Muscle layer of colon (tissue), 2 donors: Measurements from ENCODE around the gene SPIN1.

Experiments used
- H3K27ac ChIP-seq: one replicate; pipeline ENCODE4 v1.7.0; 2013; ENCODE audit warnings: low read depth, mild to moderate bottlenecking, low read length, moderate library complexity
- H3K27me3 ChIP-seq, 2 donors: one replicate each; pipeline ENCODE4 v1.7.0; 2013; ENCODE audit warnings: low read length in 2 of 2, mild to moderate bottlenecking in 2 of 2; ENCODE audit not compliant: insufficient read depth in 2 of 2, control insufficient read depth in 1 of 2
- H3K36me3 ChIP-seq: one replicate; pipeline ENCODE4 v1.7.0; 2013; ENCODE audit warnings: mild to moderate bottlenecking, low read length; ENCODE audit not compliant: insufficient read depth
- H3K4me1 ChIP-seq: one replicate; pipeline ENCODE4 v1.7.0; 2013; ENCODE audit warnings: mild to moderate bottlenecking, low read length; ENCODE audit not compliant: insufficient read depth
- H3K4me3 ChIP-seq, 2 donors: one replicate each; pipeline ENCODE4 v1.7.0; 2013; ENCODE audit warnings: low read length in 2 of 2, low read depth in 1 of 2, mild to moderate bottlenecking in 1 of 2, moderate library complexity in 1 of 2
- H3K9ac ChIP-seq: one replicate; pipeline ENCODE4 v1.7.0; 2013; ENCODE audit warnings: low read length
- H3K9me3 ChIP-seq: one replicate; pipeline ENCODE4 v1.7.0; 2013; ENCODE audit warnings: mild to moderate bottlenecking, low read length
- donor health status: abdominal sarcoma.
- donor health status: Adenocarcinoma of cecum.

Gene SPIN1

GRCh38 chr9:88437210-88438146, 49.2 kb downstream of the SPIN1 start:
- Histone ChIP-seq H3K9me3 (no peaks in the 10 kb centered on the region), H3K27me3 (no peaks in the 10 kb centered on the region), H3K36me3 (peaks cover 27% of the 10 kb centered on the region), H3K4me3 (no peak overlapping the region), H3K9ac (no peak overlapping the region), H3K4me1 (no peaks in the 10 kb centered on the region), H3K27ac (no peak overlapping the region)

DNA sequence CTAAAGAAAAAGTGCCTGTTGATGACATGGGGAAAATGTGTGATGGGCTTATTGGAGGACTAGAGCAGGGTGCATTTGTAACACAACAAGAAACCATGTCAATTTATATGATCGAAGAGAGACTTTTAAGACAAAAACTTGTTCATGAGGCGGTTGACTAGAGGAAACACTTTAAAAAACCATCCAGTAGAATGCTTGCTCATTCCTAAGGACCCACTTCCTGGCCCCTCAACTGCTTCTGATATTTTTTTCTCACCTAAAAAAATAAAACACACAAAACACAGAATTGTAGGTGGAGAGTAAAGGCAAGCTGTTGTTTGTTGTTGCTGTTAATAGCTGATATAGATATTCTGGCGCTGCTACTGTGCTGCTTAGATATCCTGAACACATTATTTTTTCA, 50.6 kb downstream of the SPIN1 start:
- H3K4me3 ChIP-seq, result no peak overlapping the region
- no peak overlapping the region for H3K27ac ChIP-seq
- no peaks in the 10 kb centered on the region for H3K4me1 ChIP-seq
- H3K27me3 ChIP-seq, result no peaks in the 10 kb centered on the region
- H3K36me3 ChIP-seq, result peaks cover 20% of the 10 kb centered on the region
- H3K9ac ChIP-seq, result no peak overlapping the region
- no peaks in the 10 kb centered on the region for H3K9me3 ChIP-seq

DNA sequence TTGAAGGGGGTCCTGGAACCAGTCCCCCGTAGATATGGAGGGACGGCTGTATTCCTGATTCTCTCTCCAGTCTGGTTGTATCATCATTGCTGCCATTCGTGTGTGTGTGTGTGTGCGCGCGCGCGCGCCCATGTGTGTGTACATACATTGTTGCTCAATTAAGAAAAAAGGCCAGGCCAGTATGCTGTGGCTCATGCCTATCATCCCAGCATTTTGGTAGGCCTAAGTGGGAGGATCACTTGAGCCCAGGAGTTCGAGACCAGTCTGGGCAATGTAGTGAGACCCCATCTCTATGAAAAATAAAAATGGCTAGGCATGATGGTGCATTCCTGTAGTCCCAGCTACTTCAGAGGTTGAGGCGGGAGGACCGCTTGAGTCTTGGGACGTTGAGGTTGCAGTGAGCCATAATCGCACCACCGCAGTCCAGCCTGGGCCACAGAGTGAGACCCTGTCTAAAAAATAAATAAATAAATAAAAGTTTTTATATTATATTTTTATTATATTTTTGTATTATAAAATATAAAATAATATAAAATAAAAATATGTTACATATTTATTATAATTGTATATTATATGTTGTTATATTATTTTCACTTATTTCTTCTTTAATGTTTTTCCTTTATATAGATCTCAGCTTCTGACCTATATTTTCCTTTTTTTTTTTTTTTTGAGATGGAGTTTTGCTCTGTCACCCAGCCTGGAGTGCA, 53.2 kb downstream of the SPIN1 start:
- peaks cover 6% of the 10 kb centered on the region for H3K36me3 ChIP-seq
- H3K4me3 ChIP-seq, result no peak overlapping the region
- H3K27ac ChIP-seq, result no peak overlapping the region
- no peak overlapping the region for H3K9ac ChIP-seq
- H3K4me1 ChIP-seq, result no peaks in the 10 kb centered on the region
- no peaks in the 10 kb centered on the region for H3K9me3 ChIP-seq
- H3K27me3 ChIP-seq, result no peaks in the 10 kb centered on the region

- no peaks in the 10 kb centered on the region for H3K27me3 ChIP-seq
- no peak overlapping the region for H3K9ac ChIP-seq
- H3K36me3 ChIP-seq, result peaks cover 6% of the 10 kb centered on the region
- no peak overlapping the region for H3K27ac ChIP-seq
- H3K4me1 ChIP-seq, result no peaks in the 10 kb centered on the region
- H3K4me3 ChIP-seq, result no peak overlapping the region
- H3K9me3 ChIP-seq, result no peaks in the 10 kb centered on the region
These were observed 55.4 kb downstream of the SPIN1 start for GRCh38 chr9:88443480-88444113.

GRCh38 chr9:88446728-88447127, 58.5 kb downstream of the SPIN1 start:
- no peak overlapping the region for H3K4me3 ChIP-seq
- no peak overlapping the region for H3K27ac ChIP-seq
- no peak overlapping the region for H3K9ac ChIP-seq
- H3K27me3 ChIP-seq, result no peaks in the 10 kb centered on the region
- H3K36me3 ChIP-seq, result peaks cover 8% of the 10 kb centered on the region
- H3K9me3 ChIP-seq, result no peaks in the 10 kb centered on the region
- no peaks in the 10 kb centered on the region for H3K4me1 ChIP-seq

- Histone ChIP-seq H3K27ac (no peak overlapping the region), H3K36me3 (peaks cover 8% of the 10 kb centered on the region), H3K4me1 (no peaks in the 10 kb centered on the region), H3K9ac (no peak overlapping the region), H3K4me3 (no peak overlapping the region), H3K27me3 (no peaks in the 10 kb centered on the region), H3K9me3 (no peaks in the 10 kb centered on the region)
These were observed 59.2 kb downstream of the SPIN1 start for GRCh38 chr9:88447431-88447830.

- Histone ChIP-seq H3K36me3 (peaks cover 15% of the 10 kb centered on the region), H3K9ac (no peak overlapping the region), H3K4me1 (no peaks in the 10 kb centered on the region), H3K27ac (no peak overlapping the region), H3K4me3 (no peak overlapping the region), H3K27me3 (no peaks in the 10 kb centered on the region), H3K9me3 (no peaks in the 10 kb centered on the region)
These were observed 62.9 kb downstream of the SPIN1 start for GRCh38 chr9:88451160-88451559.

GRCh38 chr9:88458716-88459465, 70.6 kb downstream of the SPIN1 start:
- Histone ChIP-seq H3K4me3 (no peak overlapping the region), H3K9me3 (no peaks in the 10 kb centered on the region), H3K9ac (no peak overlapping the region), H3K36me3 (no peaks in the 10 kb centered on the region), H3K4me1 (peaks cover 21% of the 10 kb centered on the region), H3K27me3 (no peaks in the 10 kb centered on the region), H3K27ac (no peak overlapping the region)

DNA sequence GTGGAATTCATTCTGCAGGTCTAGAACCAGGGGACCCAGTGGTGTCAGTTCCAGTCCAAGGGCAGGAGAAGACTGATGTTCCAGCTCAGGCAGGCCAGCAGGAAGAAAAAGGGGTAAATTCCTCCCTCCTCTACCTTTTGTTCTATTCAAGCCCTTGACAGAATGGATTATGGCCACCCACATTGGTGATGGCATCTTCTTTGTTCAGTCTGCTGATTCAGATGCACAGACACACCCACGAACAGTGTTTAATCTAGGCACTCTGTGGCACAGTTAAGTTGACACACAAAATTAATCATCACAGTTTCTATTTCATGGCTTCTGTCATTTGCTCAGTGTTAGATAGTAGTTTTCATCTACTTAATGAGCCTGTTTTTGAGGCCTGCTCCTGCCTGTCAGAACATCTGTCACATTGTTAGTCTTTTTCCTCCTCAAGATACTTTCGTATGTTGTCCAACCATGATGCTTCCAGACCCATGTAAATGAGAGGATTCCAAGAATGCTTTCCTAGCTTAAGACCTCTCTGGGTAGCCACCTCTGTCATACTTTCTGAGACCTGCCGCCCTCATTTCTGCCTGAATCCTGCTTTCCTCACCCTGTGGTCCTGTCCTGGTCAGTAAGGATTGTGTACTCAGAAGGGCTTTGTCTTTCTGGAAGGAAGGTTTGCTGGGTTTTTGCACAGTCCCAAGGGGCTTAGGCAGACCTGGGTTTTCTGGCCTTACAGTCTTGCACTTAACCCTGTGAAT, 72.5 kb downstream of the SPIN1 start:
- Histone ChIP-seq H3K9ac (no peak overlapping the region), H3K27ac (no peak overlapping the region), H3K9me3 (no peaks in the 10 kb centered on the region), H3K36me3 (no peaks in the 10 kb centered on the region), H3K4me3 (no peak overlapping the region), H3K27me3 (no peaks in the 10 kb centered on the region), H3K4me1 (peaks cover 21% of the 10 kb centered on the region)

GRCh38 chr9:88462191-88462590, 73.9 kb downstream of the SPIN1 start:
- Histone ChIP-seq H3K27me3 (no peaks in the 10 kb centered on the region), H3K36me3 (no peaks in the 10 kb centered on the region), H3K27ac (no peak overlapping the region), H3K9me3 (no peaks in the 10 kb centered on the region), H3K4me3 (no peak overlapping the region), H3K9ac (no peak overlapping the region), H3K4me1 (peaks cover 21% of the 10 kb centered on the region)
